Loucy (cell line): ENCODE measurements around the gene ADCY2.

ENCODE experiments used
- CTCF ChIP-seq: fragments of 200-600 bp; sonication (generic); conservative IDR thresholded peaks from 2 replicates; pipeline ENCODE4 v1.5.1; 2014; ENCODE audit warnings: mild to moderate bottlenecking, antibody characterized with exemption, low read length
- EZH2phosphoT487 ChIP-seq: fragments of 200-600 bp; IDR thresholded peaks from 2 replicates; pipeline ENCODE4 v1.6.1; 2018; ENCODE audit warnings: antibody characterized with exemption, mild to moderate bottlenecking, moderate library complexity, borderline replicate concordance

GRCh38 chr5:7388553-7388952, 7.4 kb upstream of the ADCY2 start:
- TF ChIP-seq CTCF = no peak
- TF ChIP-seq EZH2phosphoT487 = no peak
